ENCODE results near the gene DPH3. TPM values are rescaled to one million over a fixed set of nuclear protein-coding genes. Genes with fewer than 3 reads are reported as not detected.

Gene DPH3
- total RNA-seq, 1 donor from 2014 or later, result 30.5 TPM

DNA sequence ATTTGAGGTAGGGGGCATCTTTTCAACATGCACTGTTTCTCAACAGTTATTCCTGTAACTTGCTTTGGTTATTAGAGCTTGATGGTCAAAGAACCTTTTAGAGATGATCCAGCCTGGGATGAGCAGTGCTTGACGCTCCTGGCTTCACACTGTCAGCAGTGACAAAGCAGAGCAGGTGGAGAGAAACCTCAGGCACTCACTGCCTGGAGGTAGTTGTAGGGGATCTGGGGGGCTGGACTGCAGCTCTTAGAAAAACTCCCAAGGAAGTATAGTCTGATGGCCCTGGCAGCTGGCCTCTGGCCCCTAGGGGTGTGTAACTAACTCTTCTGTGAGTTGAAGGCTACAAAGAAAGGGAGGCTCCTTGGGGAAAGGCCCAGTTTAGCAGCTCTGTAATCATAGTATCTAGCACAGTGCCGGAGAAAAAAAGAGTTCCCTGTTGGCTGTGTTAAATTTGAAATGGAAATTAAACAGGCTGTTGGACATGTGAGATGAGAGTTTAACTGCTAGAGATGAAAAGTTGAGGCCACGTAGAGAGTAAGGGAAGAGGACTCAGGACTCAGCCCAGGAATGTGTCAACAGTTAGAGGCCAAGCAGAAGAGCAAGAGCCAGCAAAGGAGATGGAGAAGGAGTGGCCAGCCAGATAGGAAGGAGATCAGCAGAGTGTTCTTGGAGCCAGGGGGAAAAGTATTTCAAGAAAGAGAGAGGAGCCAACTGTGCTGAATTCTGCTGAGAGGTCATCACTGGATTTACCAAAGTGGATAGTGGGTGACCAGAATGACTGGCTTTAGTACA is 14.5 kb upstream of the DPH3 start:
- DNase-seq, result no peak
- Mint-ChIP-seq H3K4me1 (ENCODE audit: low read depth, unreplicated experiment) (no peaks in the 10 kb centered on the region), H3K36me3 (ENCODE audit: unreplicated experiment) (no peaks in the 10 kb centered on the region), H3K4me3 (ENCODE audit: unreplicated experiment) (no peak overlapping the region), H3K9me3 (ENCODE audit: unreplicated experiment) (no peaks in the 10 kb centered on the region), H3K27me3 (ENCODE audit: unreplicated experiment) (peaks cover 2% of the 10 kb centered on the region), H3K27ac (ENCODE audit: unreplicated experiment) (no peak overlapping the region)
- TF ChIP-seq, protein P1, sequence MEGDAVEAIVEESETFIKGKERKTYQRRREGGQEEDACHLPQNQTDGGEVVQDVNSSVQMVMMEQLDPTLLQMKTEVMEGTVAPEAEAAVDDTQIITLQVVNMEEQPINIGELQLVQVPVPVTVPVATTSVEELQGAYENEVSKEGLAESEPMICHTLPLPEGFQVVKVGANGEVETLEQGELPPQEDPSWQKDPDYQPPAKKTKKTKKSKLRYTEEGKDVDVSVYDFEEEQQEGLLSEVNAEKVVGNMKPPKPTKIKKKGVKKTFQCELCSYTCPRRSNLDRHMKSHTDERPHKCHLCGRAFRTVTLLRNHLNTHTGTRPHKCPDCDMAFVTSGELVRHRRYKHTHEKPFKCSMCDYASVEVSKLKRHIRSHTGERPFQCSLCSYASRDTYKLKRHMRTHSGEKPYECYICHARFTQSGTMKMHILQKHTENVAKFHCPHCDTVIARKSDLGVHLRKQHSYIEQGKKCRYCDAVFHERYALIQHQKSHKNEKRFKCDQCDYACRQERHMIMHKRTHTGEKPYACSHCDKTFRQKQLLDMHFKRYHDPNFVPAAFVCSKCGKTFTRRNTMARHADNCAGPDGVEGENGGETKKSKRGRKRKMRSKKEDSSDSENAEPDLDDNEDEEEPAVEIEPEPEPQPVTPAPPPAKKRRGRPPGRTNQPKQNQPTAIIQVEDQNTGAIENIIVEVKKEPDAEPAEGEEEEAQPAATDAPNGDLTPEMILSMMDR (IDR thresholded peaks at IDR 0.05; ENCODE audit: partially characterized antibody, unreplicated experiment), result no peak

DNA sequence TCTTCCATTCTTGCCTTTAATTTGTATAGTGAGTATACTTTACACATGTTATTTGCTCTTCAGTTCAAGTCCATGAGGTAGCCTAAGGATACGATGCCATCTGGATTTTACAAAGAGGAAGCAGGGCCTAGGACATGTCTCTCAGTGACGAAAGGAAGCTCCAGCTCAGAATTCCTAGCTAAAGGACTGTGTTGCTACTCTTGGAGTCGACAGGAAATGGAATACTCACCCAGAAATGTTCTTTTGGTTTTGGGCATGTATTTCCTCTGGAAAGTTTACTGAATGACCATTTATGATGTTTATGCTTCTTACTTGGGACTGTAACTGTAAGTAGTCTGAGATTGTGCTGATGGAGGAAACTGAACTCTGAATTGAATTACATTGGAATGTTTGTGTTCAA is 12.7 kb upstream of the DPH3 start:
- no peak overlapping the region for H3K4me3 Mint-ChIP-seq (ENCODE audit: unreplicated experiment)
- no peak overlapping the region for H3K27ac Mint-ChIP-seq (ENCODE audit: unreplicated experiment)
- H3K4me1 Mint-ChIP-seq (ENCODE audit: low read depth, unreplicated experiment), result no peaks in the 10 kb centered on the region

DNA sequence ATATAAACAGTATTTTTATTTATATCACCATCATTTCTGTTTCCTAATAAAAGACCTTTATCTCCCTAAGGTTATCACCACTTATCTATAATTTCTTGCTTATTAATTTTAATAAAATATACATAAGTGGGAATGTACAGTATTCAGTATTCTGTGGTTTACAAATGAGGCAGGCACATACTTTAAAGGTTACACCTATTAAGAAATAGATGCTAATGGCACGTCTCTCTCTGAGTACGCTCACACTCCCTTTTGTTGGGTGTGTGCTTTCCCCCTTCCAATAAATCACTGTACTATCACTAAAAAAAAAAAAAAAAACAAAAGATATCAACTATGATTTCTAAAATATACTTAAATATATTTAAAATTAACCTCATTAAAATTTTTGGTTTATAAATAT is 9.1 kb upstream of the DPH3 start:
- Mint-ChIP-seq H3K27ac (ENCODE audit: unreplicated experiment) (no peak overlapping the region), H3K27me3 (ENCODE audit: unreplicated experiment) (no peaks in the 10 kb centered on the region), H3K4me1 (ENCODE audit: low read depth, unreplicated experiment) (no peaks in the 10 kb centered on the region), H3K4me3 (ENCODE audit: unreplicated experiment) (no peak overlapping the region), H3K36me3 (ENCODE audit: unreplicated experiment) (no peaks in the 10 kb centered on the region), H3K9me3 (ENCODE audit: unreplicated experiment) (no peaks in the 10 kb centered on the region)
- DNase-seq, result no peak
- TF ChIP-seq, protein P1 (IDR thresholded peaks at IDR 0.05; ENCODE audit: partially characterized antibody, unreplicated experiment), result no peak

More for the DNA sequence above, 12.7 kb upstream of the DPH3 start:
- H3K27me3 Mint-ChIP-seq (ENCODE audit: unreplicated experiment), result no peaks in the 10 kb centered on the region
- DNase-seq, result no peak
- H3K36me3 Mint-ChIP-seq (ENCODE audit: unreplicated experiment), result no peaks in the 10 kb centered on the region
- H3K9me3 Mint-ChIP-seq (ENCODE audit: unreplicated experiment), result no peaks in the 10 kb centered on the region
- TF ChIP-seq, protein P1 (IDR thresholded peaks at IDR 0.05; ENCODE audit: partially characterized antibody, unreplicated experiment), result no peak

DNA sequence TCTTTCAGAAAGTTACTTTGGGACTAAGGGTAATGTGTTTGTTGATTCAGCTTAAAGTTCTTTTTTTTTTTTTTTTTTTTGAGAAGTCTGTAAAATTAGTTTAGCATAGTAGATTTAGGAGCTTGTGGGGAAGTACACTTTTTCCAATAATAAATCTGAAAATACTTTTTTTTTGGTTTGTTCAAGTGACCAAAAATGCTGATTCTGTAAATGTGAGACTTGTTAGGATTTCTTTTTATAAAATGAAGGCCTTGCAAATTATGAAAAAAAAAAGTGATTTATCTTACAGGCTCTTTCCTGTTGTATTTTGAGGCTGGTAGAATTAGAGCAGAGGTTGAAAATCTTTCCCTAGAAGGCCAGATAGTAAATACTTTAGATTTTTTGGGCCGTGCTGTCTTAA is 7.8 kb upstream of the DPH3 start:
- Mint-ChIP-seq H3K9me3 (ENCODE audit: unreplicated experiment) (no peaks in the 10 kb centered on the region), H3K27ac (ENCODE audit: unreplicated experiment) (no peak overlapping the region), H3K4me3 (ENCODE audit: unreplicated experiment) (no peak overlapping the region), H3K27me3 (ENCODE audit: unreplicated experiment) (no peaks in the 10 kb centered on the region), H3K4me1 (ENCODE audit: low read depth, unreplicated experiment) (no peaks in the 10 kb centered on the region), H3K36me3 (ENCODE audit: unreplicated experiment) (no peaks in the 10 kb centered on the region)
- TF ChIP-seq, protein P1 (IDR thresholded peaks at IDR 0.05; ENCODE audit: partially characterized antibody, unreplicated experiment), result no peak
- DNase-seq, result no peak

DNA sequence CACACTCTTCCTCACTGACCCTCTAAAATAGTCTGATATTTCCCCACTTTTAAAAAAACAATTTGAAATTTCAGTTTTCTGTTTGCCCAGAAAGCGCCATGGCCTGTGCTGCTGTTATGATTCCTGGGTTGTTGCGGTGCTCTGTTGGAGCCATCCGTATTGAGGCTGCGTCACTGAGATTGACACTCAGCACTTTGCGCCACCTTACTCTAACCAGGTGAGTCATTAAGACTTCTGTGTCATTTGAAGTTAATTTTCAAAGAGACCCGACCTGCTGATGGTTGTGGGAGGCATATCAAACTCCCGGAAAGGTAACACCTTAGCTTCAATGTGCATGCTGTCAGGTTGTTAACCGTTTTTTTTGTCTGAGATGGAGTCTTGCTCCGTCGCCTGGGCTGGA is 6.1 kb upstream of the DPH3 start:
- TF ChIP-seq, protein P1 (IDR thresholded peaks at IDR 0.05; ENCODE audit: partially characterized antibody, unreplicated experiment), result no peak
- no peaks in the 10 kb centered on the region for H3K9me3 Mint-ChIP-seq (ENCODE audit: unreplicated experiment)
- H3K36me3 Mint-ChIP-seq (ENCODE audit: unreplicated experiment), result no peaks in the 10 kb centered on the region
- no peaks in the 10 kb centered on the region for H3K27me3 Mint-ChIP-seq (ENCODE audit: unreplicated experiment)
- no peak overlapping the region for H3K4me3 Mint-ChIP-seq (ENCODE audit: unreplicated experiment)
- peaks cover 7% of the 10 kb centered on the region for H3K4me1 Mint-ChIP-seq (ENCODE audit: low read depth, unreplicated experiment)
- DNase-seq, result no peak
- H3K27ac Mint-ChIP-seq (ENCODE audit: unreplicated experiment), result no peak overlapping the region
